EH (cell line): ENCODE results near the gene CYTH2.
"Not testable (repeated sequence)": the region's sequence is repeated elsewhere in the genome, so short reads cannot be mapped to it uniquely, and the experiment has no call there.

ENCODE experiments used
- DNase-seq: peaks from one replicate; pipeline ENCODE4 v3.0.0-alpha.2; 2015; ENCODE audit warnings: low read depth

CYTH2 gene

GRCh38 chr19:48477067-48477685, 8.0 kb downstream of the CYTH2 start:
- no peak for DNase-seq

DNA sequence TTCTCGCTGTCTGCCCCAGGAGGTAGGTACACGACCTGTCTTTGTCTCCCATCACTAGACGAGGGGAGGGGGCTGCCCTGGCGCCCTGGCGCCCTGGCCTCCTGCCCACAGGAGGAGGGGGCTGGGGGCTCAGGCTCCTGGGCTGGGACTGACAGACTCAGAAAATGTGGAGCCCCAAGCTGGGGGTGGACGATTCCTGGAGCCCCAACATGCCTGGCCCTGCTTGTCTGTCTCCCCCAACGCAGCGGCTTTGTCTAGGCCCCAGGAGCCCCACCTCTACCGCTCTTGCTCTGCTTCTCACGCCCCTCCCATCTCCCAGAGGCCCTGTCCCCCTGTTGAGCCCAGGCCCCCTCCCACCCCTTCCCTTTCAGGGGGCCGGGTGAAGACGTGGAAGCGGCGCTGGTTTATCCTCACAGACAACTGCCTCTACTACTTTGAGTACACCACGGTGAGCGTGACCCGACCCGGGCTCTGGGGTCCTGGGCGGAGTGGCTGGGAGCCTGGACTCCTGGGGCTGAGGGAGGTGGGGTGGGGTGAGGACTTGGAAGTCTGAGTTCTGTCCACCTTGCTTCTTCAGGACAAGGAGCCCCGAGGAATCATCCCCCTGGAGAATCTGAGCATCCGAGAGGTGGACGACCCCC, 8.6 kb downstream of the CYTH2 start:
- no peak for DNase-seq

GRCh38 chr19:48478339-48479256, 9.4 kb downstream of the CYTH2 start:
- no peak for DNase-seq

DNA sequence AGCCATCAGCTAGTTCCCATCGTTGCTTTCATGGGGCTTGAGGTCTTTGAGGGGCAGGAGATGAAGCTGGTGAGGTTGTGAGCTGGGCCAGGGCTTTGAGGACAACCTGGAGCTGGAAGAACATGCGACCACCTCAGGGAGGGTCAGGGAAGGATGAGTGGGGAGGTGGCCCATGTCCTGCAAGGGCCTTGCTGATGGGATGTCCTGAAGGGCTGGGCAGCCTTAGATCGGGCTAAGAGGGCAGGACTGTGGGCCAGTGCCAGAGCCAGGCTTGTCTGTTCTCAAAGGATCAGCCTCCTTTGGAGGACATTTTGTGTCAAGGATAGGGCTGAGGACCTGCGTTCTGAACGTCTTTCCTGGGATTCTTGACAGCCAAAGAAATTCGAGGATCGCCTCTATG, 10.5 kb downstream of the CYTH2 start:
- DNase-seq, result no peak

DNA sequence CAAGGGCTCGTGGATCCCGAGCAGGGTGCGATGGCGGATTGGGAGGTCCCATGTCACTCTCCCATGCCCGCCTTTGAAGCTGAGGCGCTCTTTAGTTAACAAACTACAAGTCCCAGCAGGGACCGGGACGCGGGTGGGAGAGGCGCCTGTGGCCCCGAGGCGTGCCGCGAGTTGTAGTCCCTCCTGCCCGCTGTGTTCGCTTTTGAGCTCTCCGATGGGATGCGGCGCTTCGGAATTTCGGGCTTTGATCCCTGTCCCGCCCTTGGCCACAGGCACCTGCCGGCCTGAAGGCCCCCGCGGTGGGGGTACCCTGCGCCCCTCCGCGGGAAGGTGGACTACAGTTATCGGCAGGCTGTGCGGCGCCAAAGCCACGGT, 11.0 kb downstream of the CYTH2 start:
- peak; percentile 31 for DNase-seq

DNA sequence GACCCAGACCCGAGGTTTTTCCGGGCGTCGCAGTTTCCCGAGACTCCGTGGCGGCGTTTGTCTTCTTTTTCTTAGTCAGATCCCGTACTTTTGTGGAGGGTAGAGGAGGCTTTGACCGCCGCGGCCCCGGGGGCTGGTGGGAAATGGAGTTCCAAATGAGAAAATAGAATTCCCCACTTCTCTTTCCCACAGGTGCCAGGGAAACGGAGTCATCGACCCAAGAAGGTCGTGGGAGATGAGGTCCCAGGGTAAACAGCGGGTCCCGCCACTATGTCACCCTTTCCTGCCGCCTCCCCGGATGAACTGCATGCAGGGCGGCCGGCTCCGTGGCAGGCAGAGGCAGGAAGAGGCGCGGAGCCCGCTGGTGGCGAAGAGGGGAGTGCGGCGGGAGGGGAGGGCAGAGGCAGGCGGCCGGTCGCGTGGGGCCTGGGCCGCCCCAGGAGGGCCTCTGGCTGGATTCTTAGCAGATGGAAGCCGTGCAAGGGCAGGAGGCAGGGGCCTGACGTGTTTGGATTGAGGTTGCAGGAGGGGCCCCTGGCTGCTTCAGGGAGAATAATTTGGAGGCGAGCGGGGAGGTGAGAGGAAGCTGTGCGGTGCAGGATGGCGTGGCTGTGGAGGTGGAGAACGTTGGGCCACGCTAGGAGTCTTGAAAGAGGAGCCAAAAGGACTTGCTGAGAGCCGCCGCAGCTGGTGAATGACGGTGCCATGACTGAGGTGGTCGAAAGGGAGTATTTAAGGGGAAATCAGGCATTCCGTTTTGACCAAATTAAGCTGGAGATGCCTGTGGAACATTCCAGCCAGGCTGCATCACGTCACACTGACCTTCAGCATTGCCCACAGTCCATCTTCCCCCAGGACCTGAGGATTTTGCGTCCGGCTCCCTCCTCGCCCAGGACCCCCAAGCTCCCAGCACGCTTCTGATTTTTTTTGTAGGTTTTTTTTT, 11.7 kb downstream of the CYTH2 start:
- peak; percentile 56 for DNase-seq

GRCh38 chr19:48481846-48482639, 12.9 kb downstream of the CYTH2 start:
- peak; percentile 45 for DNase-seq

DNA sequence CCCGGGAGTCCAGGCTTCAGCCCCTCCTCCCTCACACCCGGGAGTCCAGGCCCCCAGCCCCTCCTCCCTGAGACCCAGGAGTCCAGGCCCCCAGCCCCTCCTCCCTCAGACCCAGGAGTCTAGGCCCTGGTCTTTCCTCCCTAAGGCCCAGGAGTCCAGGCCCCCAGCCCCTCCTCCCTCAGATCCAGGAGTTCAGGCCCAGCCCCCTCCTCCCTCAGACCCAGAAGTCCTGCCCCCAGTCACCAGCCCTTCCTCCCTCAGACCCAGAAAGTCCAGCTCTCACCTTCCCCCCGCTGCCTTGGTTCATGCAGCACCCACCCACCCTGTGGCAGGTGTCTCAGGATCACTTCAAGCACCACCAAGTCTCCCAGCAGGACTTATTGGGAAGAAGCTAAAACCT, 14.1 kb downstream of the CYTH2 start:
- DNase-seq, result no peak

DNA sequence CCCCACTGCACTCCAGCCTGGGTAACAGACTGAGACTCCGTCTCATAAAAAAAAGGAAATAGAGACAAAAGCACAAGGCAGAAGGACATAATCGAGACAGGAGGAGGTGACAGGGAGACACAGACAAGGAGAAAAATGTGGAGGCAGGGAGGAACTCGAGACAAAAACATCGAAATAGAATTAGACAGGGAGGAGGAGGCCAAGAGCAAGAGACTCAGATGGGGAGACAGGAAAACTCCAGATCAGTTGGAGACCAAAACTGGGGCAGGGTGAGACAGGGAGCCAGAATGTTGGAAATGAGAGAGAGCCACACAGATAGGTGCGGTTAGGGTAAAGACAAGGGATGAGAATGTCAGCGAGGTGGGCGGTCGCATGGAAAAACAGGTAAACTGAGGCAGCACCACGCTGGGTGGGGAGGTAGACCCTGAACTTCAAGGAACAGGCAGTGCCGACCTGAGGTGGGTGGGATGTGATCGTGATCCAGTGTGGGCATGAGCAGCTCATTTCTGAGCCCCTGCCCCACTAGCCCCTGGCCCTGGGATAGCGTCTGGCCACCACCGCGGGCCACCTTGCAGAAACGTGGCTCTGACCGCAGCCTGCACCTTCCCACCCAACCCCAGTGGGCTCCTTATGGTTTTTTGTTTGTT, 15.2 kb downstream of the CYTH2 start:
- DNase-seq, result no peak

DNA sequence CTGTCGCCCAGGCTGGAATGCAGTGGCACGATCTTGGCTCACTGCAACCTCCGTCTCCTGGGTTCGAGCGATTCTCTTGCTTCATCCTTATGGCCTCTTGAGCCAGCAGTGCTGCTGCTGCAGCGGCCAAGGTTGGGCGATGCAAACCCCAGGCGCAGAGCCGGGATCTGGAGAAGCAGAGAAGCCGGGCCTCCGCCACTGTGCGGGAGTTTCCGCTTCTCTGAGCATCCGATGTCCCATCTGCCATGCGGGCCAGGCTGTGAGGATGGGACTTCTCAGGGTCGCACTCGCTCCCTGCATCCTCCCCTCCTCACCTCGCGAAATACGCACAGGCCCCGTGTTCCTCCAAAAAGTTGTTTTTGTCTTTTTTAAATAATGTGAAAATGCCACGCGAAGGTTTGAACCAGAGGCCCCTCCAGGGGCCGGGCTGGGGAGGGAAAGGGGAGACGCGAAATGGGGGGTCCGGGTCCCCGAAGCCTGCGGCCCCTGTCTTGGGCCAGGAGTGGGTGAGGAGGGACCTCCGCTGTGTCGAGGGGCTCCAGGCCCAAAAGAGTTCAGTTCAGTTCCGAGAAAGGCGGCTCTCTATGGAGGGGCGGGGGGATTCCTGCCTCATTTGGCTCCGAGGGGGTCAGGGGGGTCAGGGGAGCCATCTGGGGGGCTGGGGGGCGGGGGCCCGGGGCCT, 15.9 kb downstream of the CYTH2 start:
- no peak for DNase-seq

- DNase-seq, result not testable (repeated sequence)
Observed at GRCh38 chr19:48486706-48487105, 17.5 kb downstream of the CYTH2 start.

DNA sequence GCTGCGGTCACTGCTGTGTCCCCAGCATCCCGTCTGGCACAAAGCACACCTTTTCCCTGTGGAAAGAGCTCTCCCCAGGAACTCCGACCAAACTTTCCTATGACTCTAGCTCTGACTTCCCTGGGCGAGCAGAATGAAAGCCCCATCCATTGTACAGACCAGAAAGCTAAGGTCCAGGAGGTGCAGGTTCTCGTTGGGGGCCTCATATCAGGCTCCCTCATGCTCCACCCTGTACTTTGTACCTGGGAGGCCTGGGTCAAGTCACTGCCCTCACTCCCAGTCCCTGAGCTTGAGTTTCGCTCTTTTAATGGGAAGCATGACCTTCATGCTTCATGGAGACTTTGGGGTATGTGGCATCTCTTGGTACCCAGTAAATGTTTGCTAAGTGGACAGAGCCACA, 18.4 kb downstream of the CYTH2 start:
- DNase-seq, result no peak

- DNase-seq, result peak; percentile 90
Observed at GRCh38 chr19:48487948-48488347, 18.8 kb downstream of the CYTH2 start.

DNA sequence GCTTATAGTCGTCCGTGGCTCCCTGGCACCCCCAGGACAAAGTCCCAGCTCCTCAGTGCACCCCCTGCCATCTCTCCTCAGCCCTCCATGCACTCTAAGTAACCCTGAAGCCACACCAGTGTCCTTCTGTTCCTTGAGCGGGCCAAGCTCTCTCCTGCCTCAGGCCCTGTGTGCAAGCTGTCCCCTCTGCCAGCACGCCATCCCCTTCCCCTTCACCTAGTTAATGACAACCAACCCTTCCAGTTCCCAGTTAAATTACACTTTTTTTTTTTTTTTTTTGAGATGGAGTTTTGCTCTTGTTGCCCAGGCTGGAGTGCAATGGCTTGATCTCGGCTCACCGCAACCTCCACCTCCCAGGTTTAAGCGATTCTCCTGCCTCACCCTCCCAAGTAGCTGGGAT, 19.3 kb downstream of the CYTH2 start:
- DNase-seq, result not testable (repeated sequence)

DNA sequence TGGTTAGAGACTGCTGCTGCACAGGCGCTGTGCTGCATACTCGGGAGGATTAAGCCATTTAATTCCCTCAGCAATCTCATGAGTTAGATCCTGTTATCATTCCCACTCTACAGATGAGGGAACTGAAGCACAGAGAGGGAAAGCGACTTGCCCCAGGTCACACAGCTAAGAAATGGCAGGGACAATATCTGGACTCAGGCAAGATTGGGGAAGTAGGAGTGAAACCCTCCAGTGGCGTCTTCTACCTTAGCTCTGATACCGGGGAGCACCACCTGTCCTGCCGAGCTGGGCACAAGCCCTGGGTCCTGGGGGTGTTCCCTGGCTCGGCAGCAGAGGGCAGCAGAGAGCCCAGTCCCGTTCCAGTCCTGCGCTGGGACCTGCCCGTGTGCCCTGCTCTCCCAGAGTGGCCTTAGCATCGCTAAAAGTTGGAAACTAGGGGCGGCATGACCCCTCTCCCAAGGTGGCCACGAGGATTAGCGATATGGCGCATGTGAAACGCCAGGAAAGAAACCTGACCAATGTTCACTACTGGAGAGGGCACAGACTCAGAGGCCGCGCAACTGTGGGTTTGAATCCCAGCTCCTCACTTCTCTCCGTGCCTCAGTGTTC, 20.5 kb downstream of the CYTH2 start:
- DNase-seq, result peak; percentile 66

- DNase-seq, result no peak
Observed at GRCh38 chr19:48490981-48491792, 22.0 kb downstream of the CYTH2 start.

DNA sequence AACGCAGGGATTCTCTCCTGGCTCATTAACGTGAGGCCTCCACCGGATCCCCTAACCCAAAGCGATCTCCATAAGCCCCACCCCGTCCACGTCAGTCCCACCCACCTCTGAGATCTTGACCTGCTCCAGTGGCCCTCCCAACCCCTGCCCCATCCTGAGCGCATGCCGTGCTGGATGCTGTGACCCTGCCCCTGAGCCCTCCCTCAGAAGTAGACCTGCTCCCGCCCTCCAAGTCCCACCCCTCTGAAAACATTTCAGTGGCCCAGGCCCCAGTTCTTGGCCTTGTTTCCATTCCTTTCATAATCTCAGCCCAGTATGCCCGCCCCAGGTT, 22.6 kb downstream of the CYTH2 start:
- no peak for DNase-seq

DNA sequence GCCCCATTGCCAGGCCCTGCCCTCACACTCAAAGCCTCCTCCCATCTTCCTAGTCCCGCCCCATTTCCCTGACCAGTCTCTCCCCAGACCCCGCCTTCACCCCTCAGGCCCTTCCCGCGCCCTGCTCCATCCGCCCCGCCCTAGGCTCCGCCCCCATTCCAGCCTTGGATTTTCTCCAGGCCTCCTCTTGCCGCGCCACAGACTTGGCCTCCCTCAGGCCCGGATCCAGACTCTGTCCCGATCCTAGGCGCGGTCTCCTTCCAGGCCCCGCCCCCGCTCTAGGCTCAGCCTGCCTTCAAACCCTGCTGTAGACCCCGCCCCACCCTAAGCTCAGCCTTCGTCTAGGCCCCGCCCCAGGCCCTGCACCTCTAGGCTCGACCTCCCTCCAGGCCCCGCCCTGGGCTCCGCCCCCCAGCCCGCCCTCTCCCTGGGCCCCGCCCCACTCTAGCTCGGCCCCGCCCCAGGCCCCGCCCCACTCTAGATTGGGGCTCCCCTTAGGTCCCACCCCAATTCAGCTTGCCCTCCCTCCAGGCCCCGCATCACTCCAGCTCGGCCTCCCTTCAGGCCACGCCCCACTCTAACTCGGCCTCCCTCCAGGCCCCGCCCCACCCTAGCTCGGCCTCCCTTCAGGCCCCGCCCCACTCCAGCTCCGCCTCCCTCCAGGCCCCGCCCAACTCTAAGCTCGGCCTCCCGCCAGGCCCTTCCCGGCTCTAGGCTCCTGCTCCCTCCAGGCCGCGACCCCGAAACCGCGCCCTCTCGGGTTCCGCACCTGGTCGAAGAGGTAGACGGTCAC, 24.0 kb downstream of the CYTH2 start:
- DNase-seq, result peak; percentile 99
